ENCODE measurements around the gene SLC66A3. TPM values are rescaled to one million over a fixed set of nuclear protein-coding genes. Genes with fewer than 3 reads are reported as not detected.

The SLC66A3 gene
- total RNA-seq, 1 donor from 2014 or later = 23.3 TPM

GRCh38 chr2:11147263-11147662, 8.0 kb upstream of the SLC66A3 start:
- H3K9me3 Mint-ChIP-seq (ENCODE audit: unreplicated experiment) = no peaks in the 10 kb centered on the region
- no peak overlapping the region for H3K4me3 Mint-ChIP-seq (ENCODE audit: unreplicated experiment)
- H3K27me3 Mint-ChIP-seq (ENCODE audit: unreplicated experiment) = peaks cover 8% of the 10 kb centered on the region
- DNase-seq (ENCODE audit: extremely low spot score, unreplicated experiment) = no peak
- no peak for TF ChIP-seq CTCF (IDR thresholded peaks at IDR 0.05)
- no peaks in the 10 kb centered on the region for H3K36me3 Mint-ChIP-seq (ENCODE audit: unreplicated experiment)
- no peak overlapping the region for H3K27ac Mint-ChIP-seq (ENCODE audit: unreplicated experiment)
- H3K4me1 Mint-ChIP-seq (ENCODE audit: unreplicated experiment) = peaks cover 4% of the 10 kb centered on the region

- no peak for DNase-seq (ENCODE audit: extremely low spot score, unreplicated experiment)
- Mint-ChIP-seq H3K4me3 (ENCODE audit: unreplicated experiment) (no peak overlapping the region), H3K27me3 (ENCODE audit: unreplicated experiment) (no peaks in the 10 kb centered on the region), H3K27ac (ENCODE audit: unreplicated experiment) (no peak overlapping the region), H3K9me3 (ENCODE audit: unreplicated experiment) (no peaks in the 10 kb centered on the region), H3K36me3 (ENCODE audit: unreplicated experiment) (no peaks in the 10 kb centered on the region), H3K4me1 (ENCODE audit: unreplicated experiment) (peaks cover 14% of the 10 kb centered on the region)
- TF ChIP-seq CTCF (IDR thresholded peaks at IDR 0.05) = no peak
Measured at GRCh38 chr2:11152591-11152990, 2.7 kb upstream of the SLC66A3 start.

GRCh38 chr2:11154016-11154922, 998 bp upstream of the SLC66A3 start:
- H3K27me3 Mint-ChIP-seq (ENCODE audit: unreplicated experiment) = no peaks in the 10 kb centered on the region
- TF ChIP-seq CTCF (IDR thresholded peaks at IDR 0.05) = no peak

DNA sequence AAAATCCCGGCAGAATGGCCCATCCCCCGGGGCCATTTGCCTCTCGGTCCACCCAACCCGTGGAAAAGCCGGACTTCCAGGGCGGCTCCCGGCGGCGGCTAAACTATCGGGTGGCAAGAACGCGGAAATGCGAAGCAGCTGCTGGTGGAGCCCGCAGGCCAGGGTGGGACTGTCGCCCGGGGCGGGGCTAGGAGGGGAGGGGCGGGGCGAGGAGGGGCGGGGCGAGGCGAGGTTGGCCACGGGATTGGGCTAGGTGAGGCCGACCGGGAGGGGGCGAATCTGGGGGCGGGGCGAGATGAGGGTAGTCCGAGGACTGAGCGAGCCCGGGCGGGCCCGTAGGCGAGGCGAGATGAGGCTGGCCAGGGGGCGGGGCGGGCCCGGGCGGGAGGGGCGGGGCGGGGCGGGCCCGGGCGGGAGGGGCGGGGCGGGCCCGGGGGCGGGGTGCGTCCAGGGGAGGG, 315 bp upstream of the SLC66A3 start:
- H3K9me3 Mint-ChIP-seq (ENCODE audit: unreplicated experiment) = no peaks in the 10 kb centered on the region
- peak; percentile 99 for DNase-seq (ENCODE audit: extremely low spot score, unreplicated experiment)
- H3K36me3 Mint-ChIP-seq (ENCODE audit: unreplicated experiment) = no peaks in the 10 kb centered on the region
- no peak for TF ChIP-seq CTCF (IDR thresholded peaks at IDR 0.05)
- H3K27me3 Mint-ChIP-seq (ENCODE audit: unreplicated experiment) = no peaks in the 10 kb centered on the region
- H3K27ac Mint-ChIP-seq (ENCODE audit: unreplicated experiment) = peak overlapping the region; percentile 91
- peaks cover 18% of the 10 kb centered on the region for H3K4me1 Mint-ChIP-seq (ENCODE audit: unreplicated experiment)
- peak overlapping the region; percentile 71 for H3K4me3 Mint-ChIP-seq (ENCODE audit: unreplicated experiment)

More at GRCh38 chr2:11154016-11154922, 998 bp upstream of the SLC66A3 start:
- Mint-ChIP-seq H3K36me3 (ENCODE audit: unreplicated experiment) (no peaks in the 10 kb centered on the region), H3K4me3 (ENCODE audit: unreplicated experiment) (peak overlapping the region; percentile 71), H3K9me3 (ENCODE audit: unreplicated experiment) (no peaks in the 10 kb centered on the region), H3K27ac (ENCODE audit: unreplicated experiment) (peak overlapping the region; percentile 91), H3K4me1 (ENCODE audit: unreplicated experiment) (peaks cover 17% of the 10 kb centered on the region)
- DNase-seq (ENCODE audit: extremely low spot score, unreplicated experiment) = no peak

DNA sequence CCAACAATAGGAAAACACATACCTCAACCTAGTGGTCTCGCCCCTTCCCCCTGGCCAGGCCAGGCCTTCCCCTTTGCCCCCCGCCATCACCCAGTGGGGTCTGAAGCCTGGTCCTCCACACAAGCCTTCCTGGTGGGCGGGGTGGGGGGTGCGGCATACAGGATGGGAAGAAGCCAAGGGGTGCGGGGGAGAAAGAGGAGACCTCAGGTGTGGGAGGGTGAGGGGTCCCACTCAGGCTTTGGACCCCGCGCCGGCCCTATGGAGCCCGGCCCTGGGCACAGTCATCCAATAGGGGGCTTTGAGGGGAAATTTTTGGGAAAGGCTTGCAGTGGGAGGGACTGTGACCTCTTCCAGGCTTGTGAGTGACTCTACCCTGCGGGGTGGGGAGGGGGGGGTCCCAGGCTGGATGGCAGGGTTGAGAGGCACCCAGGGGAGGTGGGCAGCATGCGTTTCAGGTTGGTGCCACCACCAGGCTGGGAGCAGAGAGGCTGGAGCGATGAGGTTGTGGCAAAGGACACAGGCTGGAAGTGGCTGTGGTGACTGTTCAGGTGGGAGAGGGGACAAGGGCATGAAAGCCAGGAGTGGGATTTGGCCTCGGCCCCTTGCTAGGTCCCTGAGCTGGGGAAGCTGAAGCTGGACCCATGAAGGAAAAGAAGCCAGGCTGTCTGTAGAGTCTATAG, 1.3 kb downstream of the SLC66A3 start:
- H3K36me3 Mint-ChIP-seq (ENCODE audit: unreplicated experiment) = no peaks in the 10 kb centered on the region
- no peak overlapping the region for H3K27ac Mint-ChIP-seq (ENCODE audit: unreplicated experiment)
- peaks cover 19% of the 10 kb centered on the region for H3K4me1 Mint-ChIP-seq (ENCODE audit: unreplicated experiment)
- no peaks in the 10 kb centered on the region for H3K27me3 Mint-ChIP-seq (ENCODE audit: unreplicated experiment)
- no peak for TF ChIP-seq CTCF (IDR thresholded peaks at IDR 0.05)
- H3K4me3 Mint-ChIP-seq (ENCODE audit: unreplicated experiment) = no peak overlapping the region
- no peaks in the 10 kb centered on the region for H3K9me3 Mint-ChIP-seq (ENCODE audit: unreplicated experiment)
- DNase-seq (ENCODE audit: extremely low spot score, unreplicated experiment) = no peak

Measured in osteocyte (in vitro differentiated cells).